ENCODE data around the gene RPS10.
"Not testable (repeated sequence)": the region's sequence is repeated elsewhere in the genome, so short reads cannot be mapped to it uniquely, and the experiment has no call there.

The RPS10 gene

DNA sequence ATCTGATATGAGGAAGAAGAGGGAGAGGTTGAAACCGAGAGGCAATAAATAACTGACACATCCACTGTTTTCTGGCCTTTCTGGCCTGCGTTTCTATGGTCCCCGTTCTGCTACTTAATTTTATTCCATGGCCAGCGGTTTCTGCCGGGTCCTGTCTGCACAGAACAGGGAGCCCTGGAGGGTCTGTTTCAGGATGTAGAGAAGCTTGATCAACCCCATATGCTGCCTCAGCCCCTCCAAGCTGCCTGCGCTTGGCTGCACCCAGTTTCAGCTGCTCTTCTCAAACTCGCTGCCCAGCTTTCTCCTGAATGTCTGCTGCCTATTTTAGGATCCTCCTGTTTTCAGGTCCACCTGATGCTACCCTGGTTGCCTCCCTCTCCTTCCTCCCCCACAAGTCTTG is 21.5 kb upstream of the RPS10 start:
- FAIRE-seq, result no peak

DNA sequence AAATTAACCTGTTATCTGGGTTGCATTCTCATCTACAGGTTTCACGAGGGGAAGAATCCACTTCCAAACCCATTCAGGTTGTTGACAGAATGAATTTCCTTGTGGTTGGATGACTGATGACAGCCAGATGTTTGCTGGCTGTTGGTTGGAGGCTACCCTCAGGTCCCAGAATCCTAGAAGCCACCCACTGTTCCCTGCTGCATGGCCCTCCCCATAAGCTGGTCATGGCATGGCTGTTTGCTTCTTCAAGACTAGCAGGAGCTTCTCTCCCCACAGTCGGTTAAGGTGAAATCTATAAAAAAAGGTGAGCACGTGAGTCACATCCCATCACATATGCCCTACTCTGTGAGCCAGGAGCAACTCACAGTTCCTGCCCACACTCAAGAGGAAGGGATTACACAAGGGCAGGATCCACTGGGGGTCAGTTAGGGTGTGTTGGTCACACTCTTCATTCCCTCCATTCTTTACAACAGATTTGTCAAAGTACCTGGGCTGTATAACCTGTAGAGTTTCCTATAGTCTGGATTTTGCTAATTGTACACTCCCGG is 19.5 kb upstream of the RPS10 start:
- FAIRE-seq, result no peak

DNA sequence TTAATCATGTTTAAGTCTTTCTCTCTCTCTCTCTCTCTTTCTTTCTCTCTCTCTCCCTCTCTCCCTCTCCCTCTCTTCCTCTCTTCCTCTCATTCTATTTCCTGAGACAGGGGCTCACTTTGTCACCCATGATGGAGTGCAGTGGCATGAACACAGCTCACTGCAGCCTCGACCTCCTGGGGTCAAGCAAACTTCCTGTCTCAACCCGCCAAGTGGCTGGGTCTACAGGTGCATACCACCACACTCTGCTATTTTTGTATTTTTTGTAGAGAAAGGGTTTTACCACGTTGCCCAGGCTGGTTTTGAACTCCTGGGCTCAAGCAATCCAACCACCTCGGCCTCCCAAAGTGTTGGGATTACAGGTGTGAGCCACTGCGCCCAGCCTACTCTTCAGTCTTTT is 15.7 kb upstream of the RPS10 start:
- FAIRE-seq, result no peak

DNA sequence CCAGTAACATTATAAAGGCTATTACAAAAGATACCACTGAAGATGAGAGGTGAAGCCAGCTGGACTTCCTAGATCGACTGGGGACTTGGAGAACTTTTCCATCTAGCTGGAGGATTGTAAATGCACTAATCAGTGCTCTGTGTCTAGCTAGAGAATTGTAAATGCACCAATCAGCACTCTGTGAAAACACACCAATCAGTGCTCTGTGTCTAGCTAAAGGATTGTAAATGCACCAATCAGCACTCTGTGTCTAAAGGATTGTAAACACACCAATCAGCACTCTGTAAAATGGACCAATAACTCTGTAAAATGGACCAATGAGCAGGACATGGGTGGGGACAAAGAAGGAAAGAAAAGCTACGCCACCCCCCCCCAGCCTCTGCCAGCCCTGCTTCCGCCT is 13.6 kb upstream of the RPS10 start:
- FAIRE-seq, result no peak

DNA sequence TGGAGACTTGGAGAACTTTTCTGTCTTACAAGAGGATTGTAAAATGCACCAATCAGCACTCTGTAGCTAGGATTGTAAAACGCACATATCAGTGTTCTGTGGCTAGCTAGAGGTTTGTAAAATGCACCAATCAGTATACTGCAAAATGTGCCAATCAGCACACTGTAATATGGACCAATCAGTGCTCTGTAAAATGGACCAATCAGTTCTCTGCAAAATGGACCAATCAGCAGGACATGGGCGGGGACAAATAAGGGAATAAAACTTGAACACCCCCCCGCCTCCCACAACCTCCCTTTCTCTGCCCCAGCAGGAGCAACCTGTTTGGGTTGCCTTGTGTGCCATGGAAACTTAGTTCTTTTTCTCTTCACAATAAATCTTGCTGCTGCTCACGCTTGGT is 12.8 kb upstream of the RPS10 start:
- FAIRE-seq, result no peak

DNA sequence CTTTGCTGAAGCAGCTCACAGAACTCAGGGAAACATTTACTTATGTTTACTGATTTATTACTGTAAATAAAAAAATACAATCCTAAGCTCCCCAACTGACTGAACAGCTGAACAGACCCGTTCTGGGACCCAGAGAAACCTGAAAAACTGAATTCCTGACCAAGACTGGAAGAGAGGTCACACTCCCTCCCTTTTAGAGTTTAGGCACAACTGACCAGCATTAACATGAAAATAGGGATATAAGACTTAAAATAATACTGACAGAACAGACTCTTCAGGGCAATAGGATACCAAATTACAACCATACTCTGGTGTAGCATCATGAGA is 11.7 kb upstream of the RPS10 start:
- no peak for FAIRE-seq

DNA sequence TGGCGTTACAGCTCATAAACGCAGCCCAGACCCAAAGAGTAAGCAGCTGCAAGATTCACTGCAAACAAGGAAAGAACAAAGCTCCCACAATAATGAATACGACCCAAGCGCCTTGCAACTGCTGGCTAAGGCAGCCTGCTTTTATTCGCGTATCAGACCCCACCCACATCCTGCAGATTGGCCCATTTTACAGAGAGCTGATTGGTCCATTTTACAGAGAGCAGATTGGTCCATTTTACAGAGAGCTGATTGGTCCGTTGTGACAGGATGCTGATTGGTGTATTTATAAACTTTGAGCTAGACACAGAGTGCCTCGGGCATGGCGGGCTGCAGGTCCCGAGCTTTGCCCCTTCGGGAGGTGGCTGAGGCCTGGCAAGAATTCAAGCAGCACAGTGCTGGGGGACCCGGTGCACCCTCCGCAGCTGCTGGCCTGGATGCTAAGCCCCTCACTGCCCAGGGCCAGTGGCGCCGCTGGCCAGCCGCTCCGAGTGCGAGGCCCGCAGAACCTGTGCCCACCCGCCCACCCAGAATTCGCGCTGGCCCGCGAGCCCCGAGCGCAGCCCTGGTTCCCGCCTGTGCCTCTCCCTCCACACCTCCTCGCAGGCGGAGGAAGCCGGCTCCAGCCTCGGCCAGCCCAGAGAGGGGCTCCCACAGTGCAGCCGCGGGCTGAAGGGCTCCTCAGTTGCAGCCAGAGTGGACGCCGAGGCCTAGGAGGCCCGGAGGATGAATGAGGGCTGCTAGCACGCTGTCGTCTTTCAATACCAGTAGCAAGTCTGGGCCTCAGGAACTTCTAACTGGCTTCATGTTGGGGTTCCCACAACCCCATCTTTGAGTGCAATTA is 11.2 kb upstream of the RPS10 start:
- no peak for FAIRE-seq

DNA sequence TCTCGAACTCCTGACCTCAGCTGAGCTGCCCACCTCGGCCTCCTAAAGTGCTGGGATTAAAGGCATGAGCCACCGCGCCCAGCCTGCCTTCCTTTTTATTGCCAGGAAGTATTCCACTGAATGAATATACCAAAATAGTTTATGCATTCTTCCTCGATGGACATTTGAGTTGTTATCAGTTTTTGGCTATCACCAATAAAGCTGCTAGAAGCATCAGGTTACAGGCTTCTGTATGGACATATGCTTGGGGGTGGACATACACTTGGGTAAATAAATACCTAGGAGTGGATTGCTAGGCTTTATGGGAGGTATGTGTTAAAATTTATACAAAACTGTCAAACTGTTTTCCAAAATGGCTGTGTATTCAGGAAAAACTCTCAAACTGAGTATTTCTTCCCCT is 10.0 kb upstream of the RPS10 start:
- FAIRE-seq, result no peak

DNA sequence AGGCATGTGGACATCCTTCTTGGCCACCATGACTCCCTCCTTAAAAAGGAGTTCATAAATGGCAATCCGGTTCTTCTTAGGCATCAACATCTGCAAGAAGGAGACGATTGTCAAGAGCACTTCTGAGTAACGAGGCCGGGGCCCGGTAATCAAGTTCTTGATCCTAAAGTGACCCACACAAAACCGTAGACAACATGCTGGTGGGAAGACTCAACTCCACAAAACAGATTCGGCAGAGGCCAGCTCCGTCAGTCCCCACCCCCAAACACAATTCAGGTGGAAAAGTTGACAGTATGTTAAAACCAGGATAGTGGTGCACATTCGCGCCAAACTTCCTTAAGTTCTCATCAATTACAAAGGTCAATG is 754 bp downstream of the RPS10 start:
- no peak for FAIRE-seq

DNA sequence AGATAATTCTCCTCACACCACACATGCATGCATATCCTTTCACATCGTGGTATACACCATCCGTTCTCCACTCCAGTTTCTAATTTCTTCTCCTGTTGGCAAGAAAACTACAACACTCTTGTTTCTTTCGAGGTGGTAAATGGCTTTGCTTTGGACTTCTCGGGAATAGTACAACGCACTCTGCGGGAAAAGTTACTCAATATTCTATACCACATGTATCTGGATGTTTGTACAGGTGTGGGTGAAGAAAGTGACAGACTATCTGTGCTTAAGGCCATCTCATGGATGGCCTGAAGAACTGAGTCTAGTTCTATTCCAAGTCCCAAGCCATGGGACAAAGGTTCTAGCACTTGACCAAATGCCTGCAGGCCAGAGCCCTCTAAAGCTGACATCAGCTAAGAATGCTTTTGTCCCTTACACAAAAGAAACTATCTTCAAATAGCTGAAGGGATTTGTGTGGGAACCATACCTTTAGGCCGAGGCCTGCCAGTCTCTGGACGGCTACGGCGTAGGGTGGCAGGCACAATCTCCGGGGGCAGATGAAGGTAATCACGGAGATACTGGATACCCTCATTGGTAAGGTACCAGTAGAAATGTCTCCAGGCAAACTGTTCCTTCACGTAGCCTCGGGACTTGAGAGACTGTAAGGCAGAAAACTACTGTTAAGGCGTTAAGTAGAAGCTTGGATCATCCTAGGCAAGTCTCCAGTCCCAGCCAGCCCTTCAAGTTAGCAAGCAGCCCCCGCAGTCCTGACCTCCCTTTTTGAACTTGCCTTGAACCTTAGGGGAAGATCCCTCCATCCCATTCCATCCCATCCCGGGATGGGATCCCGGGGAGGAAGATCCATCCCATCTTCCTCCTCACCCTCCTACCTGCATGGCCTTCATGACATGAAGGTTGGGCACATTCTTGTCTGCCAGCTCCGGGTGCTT is 1.4 kb downstream of the RPS10 start:
- no peak for FAIRE-seq

DNA sequence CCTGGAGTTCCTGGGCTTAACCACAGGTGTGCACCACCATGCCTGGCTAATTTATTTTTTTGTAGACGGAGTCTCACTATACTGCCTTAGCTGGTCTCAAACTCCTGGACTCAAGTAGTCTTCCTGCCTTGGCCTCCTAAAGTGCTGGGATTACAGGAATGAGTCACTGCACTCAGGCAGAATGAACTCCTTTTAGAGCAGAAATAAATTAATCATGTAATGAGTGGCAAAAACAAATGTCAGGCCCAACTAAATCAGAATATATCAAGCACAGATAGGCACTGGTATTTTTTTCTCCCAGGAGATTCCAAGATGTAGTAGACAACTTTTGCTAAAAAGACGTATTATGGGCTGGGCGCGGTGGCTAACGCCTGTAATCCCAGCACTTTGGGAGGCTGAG is 2.6 kb downstream of the RPS10 start:
- no peak for FAIRE-seq

DNA sequence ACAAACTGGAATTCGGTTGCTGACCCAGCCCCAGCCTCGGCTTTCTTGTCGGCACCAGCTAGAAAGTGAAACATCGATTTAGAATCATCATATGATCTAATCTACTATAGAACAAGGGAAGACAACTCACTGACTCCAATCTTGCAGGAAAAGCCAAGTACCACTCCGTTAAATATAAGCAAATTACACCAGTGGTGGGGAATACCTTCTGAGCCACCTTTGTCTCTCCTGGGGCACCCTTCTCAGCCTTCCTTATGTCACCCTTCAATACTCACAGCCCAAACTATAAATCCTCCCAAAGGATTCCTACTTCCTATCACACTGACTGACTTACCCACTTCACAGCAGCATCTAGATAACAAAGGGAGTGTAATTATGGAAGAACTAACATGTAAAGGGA is 7.5 kb downstream of the RPS10 start:
- FAIRE-seq, result no peak

DNA sequence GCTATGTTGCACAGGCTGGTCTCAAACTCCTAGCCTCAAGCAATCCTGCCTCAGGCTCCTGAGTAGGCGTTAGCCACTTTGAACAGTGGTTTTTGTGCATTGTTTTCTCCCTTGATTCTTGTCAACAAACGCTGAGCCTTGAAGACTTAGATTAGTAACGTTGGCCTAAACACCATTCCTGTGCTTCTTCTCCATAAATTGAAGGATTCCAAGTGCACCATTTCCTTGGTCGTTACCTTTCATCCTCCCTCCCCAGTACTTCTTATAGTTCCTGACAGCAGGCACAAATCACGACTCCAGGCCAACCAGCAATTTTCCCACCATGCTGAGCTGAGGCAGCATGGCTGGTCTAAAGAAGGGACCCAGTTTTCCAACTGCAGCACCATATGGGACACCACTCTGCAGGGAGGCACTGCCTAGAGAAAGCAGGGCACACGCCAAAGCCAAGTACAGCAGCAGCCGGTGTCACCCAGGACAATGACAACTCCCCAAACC is 8.9 kb downstream of the RPS10 start:
- no peak for FAIRE-seq

DNA sequence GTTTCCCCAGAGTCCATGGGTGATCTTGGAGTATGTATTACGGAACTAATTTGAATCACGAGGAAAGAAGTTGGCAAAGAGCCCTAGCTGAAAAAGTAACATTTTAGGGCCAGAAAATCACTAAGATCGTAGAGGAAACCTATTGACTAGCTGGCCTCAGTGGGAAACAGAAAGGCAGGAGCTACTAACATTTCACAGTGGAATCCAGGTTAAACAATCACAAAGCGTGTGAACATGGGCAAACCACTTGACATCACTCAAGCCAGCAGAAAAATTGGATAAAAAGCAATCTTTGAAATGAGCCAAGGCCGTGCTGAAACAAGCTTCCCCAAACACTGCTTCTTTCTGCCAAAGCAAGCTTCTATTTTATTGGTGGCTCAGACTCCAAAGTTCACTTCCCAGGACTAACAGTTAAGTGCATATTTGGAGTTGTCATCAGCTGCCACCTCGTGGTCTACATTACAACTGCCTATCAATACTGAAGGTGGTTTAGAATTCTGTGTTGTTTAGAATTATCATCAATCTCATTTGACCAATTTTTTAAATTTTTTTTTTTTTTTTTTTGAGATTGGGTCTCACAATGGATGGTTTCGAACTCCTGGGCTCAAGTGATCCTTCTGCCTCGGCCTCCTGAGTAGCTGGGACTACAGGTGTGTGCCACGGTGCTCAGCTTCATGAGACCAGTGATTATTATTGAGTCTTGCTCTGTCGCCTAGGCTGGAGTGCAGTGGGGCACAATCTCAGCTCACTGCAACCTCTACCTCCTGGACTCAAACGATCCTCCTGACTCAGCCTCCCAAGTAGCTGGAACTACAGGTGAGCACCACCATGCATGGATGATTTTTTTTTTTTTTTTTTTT is 10.6 kb downstream of the RPS10 start:
- FAIRE-seq, result peak; percentile 96

DNA sequence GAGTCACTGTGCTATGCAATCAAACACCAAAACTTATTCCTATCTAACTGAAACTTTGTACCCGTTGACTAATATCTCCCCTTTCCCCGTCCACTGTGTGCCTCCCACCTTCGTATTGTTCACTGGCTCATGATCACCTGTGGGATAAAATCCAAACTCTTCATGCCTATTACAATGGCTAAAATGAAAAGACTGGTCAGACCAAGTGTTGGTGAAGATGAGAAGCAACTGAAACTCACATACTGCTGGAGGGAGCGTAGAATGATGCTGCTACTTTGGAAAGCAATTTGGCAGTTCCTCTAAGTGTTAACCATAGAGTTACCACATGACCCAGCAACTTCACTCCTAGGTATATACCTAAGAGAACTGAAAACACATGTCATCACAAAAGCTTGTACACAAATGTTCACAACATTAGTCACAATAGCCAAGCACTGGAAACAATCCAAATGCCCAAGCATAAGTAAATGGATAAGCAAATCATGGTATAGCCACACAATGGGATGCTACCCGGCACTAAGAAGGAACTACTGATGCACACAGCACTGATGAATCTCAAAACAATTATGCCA is 13.1 kb downstream of the RPS10 start:
- FAIRE-seq, result no peak

DNA sequence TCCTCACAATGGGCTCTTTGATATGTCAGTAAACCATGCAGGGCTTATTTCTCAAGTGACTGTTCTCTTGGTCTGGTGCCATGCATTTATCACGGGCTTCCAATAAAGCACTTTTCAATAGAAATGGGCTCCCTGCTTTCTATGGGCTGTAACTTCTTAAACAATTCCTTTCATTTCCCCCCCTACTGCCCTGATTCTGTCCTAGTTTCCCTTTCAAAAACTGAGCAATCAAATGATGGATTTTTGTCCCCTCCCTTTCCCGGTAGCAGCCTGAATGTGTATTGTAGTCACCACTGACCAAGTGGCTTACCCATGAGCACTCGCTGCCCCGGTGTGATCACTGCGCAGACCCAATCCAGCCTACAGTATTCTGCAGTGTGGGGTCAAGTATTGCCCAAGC is 13.9 kb downstream of the RPS10 start:
- FAIRE-seq, result no peak

DNA sequence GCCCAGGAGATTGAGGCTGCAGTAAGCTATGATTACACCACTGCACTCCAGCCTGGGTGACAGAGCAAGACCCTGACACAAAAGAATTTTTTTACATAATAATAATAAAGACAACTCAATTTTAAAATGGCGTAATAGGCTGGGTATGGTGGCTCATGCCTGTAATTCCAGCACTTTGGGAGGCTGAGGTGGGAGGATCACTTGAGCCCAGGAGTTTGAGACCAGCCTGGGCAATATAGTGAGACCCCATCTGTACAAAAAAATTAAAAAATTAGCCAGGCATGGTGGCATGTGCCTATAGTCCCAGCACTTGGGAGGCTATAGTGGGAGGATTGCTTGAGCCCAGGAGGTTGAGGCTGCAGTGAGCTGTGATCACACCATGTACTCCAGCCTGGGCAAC is 18.0 kb downstream of the RPS10 start:
- not testable (repeated sequence) for FAIRE-seq

DNA sequence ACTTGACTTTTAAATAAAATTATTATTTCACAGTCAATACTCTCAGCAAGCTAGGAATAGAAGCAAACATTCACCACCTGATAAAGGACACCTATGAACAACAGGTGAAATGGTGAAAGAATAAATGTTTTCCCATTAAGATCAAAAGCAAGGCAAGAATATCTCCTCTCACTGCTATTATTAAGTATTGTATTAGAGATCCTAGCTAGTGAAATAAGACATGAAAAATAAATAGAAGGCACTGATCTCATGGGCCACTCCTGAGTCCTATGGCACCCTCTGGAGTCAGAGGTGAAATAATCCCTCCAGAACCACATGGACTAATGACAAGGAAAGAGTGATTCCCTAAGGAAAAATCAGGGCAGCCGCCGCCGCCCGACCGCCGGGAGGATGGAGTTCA is 29.4 kb downstream of the RPS10 start:
- FAIRE-seq, result no peak

DNA sequence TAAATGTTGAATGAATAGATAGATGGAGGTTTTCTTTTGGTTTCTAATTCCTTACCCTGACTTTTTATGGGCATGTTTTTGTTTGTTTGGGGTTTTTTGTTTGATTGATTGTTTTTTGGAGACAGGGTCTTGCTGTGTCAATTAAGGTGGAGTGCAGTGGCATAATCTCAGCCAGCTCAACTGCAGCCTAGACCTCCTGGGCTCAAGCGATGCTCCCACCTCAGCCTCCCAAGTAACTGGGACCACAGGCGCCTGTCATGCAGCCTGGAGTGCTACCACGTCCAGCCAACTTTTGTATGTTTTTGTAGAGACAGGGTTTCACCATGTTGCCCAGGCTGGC is 31.9 kb downstream of the RPS10 start:
- no peak for FAIRE-seq

DNA sequence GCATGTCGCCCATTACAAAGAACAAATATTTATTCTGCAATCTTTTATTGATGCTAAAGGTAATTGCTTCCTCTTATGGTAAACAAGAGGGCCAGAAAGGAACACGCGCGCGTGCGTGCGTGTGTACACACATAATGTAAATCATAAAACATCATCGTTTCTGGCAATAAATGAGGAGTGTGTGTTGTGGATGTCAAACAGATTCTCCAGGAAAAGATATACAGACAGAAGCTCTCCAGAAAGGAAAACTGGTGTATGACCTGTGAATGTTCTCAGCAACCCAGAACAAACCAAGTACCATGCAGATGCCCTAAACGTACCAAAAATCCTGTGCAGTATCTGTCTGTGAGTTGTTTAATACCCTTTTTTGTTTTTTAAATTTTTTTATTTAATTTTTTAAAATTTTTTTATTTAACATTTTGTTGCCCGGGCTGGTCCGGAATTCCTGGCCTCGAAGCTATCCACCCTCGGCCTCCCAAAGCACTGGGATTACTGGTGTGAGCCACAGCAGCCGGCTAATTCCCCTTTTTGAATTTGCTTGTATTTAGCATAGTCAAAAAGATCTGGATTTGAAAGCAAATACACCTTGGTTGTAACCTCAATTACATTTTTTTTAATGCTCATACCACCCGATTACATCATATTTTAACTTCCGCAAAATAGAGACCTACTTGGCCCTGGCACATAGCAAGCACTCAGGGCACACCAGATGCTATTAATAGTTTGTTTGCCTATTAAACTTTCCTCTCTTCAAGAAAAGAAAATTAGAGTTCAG is 32.5 kb downstream of the RPS10 start:
- no peak for FAIRE-seq

DNA sequence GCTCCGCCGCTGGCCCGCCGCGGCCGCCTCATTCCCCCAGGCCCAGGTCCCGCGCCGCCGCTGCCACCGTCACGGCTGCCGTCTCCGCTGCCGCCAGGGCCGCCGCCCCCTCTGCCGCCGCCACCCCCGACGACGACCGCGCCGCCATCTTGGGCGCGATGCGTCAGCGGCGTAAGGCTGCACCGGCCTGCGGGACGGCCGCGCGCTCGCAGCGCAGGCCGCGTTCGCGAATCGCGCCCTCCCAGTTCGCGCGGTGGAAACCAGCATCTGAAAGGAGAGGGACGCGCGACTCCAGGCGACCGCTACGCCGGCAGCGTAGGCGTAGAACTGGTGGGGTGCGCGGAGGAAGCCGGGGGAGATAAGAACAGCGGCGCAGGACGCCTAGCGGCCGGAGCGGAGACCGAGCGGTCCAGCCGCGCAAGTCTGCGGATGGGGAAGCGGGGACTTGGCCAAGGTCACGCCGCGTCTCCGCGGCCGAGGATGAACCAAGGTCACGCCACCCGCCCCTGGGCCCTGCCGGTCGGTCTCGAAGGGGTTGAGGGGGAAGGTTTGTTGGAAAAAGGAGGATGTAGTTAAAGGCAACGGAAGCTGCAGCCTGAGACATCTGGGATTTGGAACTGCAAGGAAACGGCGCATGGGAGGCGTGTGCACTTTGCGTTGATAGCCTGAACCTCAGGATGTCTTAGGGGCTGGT is 33.2 kb downstream of the RPS10 start, which contains the start of gene NUDT3:
NUDT3 (minus strand) TSS at position 173 of the 694 bp plus-strand sequence. CDS start 307 bp downstream, outside the sequence.
- no peak for FAIRE-seq

All from islet of Langerhans (tissue), 1 donor.